OCI-LY1 (cell line): ENCODE results near the gene GRIK3.

Source experiments
- H2AFZ ChIP-seq: fragments of 200-600 bp; sonication (generic), shearing (Covaris generic); 2 replicates; pipeline ENCODE4 v1.6.0; 2014; ENCODE audit warnings: antibody characterized with exemption, mild to moderate bottlenecking, low read length
- H3F3A ChIP-seq: fragments of 200-600 bp; sonication (generic), shearing (Covaris generic); 2 replicates; pipeline ENCODE4 v1.6.0; 2014; ENCODE audit warnings: mild to moderate bottlenecking, antibody characterized with exemption, low read length, moderate library complexity; ENCODE audit not compliant: insufficient read depth
- H3K27ac ChIP-seq: fragments of 200-600 bp; sonication (generic); 2 replicates; pipeline ENCODE4 v1.5.1; 2014; ENCODE audit warnings: low read length, mixed run types, mild to moderate bottlenecking, low read depth; ENCODE audit not compliant: poor library complexity, severe bottlenecking
- H3K27me3 ChIP-seq: fragments of 200-600 bp; sonication (generic); 2 replicates; pipeline ENCODE4 v1.6.0; 2014; ENCODE audit warnings: antibody characterized with exemption, mild to moderate bottlenecking, low read length, moderate library complexity; ENCODE audit not compliant: insufficient read depth
- H3K36me3 ChIP-seq: fragments of 200-600 bp; sonication (generic); 2 replicates; pipeline ENCODE4 v1.6.1; 2014; ENCODE audit warnings: mild to moderate bottlenecking, antibody characterized with exemption, low read length, moderate library complexity, mixed read lengths; ENCODE audit not compliant: insufficient read depth
- H3K4me1 ChIP-seq: fragments of 200-600 bp; sonication (generic); 2 replicates; pipeline ENCODE4 v1.5.1; 2014; ENCODE audit warnings: mild to moderate bottlenecking, low read length, moderate library complexity; ENCODE audit not compliant: insufficient read depth, severe bottlenecking
- H3K4me2 ChIP-seq: fragments of 200-600 bp; sonication (generic), shearing (Covaris generic); 2 replicates; pipeline ENCODE4 v1.6.1; 2014; ENCODE audit warnings: low read length
- H3K4me3 ChIP-seq: fragments of 200-600 bp; sonication (generic); 2 replicates; pipeline ENCODE4 v1.5.1; 2014; ENCODE audit warnings: low read length, low read depth, mild to moderate bottlenecking, mixed read lengths; ENCODE audit not compliant: poor library complexity, severe bottlenecking
- H3K79me2 ChIP-seq: fragments of 200-600 bp; shearing (Covaris generic); 2 replicates; pipeline ENCODE4 v1.6.1; 2016; ENCODE audit warnings: mixed run types, low read length, mixed read lengths; ENCODE audit not compliant: insufficient read depth
- H3K9ac ChIP-seq: fragments of 200-600 bp; sonication (generic), shearing (Covaris generic); 2 replicates; pipeline ENCODE4 v1.6.1; 2014; ENCODE audit warnings: mild to moderate bottlenecking, low read length, mixed read lengths
- H3K9me2 ChIP-seq: fragments of 200-600 bp; sonication (generic), shearing (Covaris generic); 2 replicates; pipeline ENCODE4 v1.6.1; 2014; ENCODE audit warnings: low read depth, mild to moderate bottlenecking, low read length, mixed read lengths
- H3K9me3 ChIP-seq: fragments of 200-600 bp; shearing (Covaris generic); 2 replicates; pipeline ENCODE4 v1.6.1; 2014; ENCODE audit warnings: low read length, mixed read lengths
- H4K20me1 ChIP-seq: fragments of 200-600 bp; sonication (generic), shearing (Covaris generic); 2 replicates; pipeline ENCODE4 v1.6.0; 2016; ENCODE audit warnings: mild to moderate bottlenecking, low read length; ENCODE audit not compliant: insufficient read depth
- CTCF ChIP-seq: fragments of 200-600 bp; sonication (generic), shearing (Covaris generic); IDR thresholded peaks from 2 replicates; pipeline ENCODE4 v1.5.1; 2017; ENCODE audit warnings: mild to moderate bottlenecking, antibody characterized with exemption, low read length, moderate library complexity, mixed read lengths
- EZH2 ChIP-seq: fragments of 200-600 bp; sonication (generic), shearing (Covaris generic); IDR thresholded peaks from 2 replicates; pipeline ENCODE4 v1.8.0; 2017; ENCODE audit warnings: borderline replicate concordance, mixed run types, mild to moderate bottlenecking, antibody characterized with exemption, low read length, moderate library complexity, mixed read lengths

The GRIK3 gene

GRCh38 chr1:36772647-36773495, 261.4 kb downstream of the GRIK3 start:
- H4K20me1 ChIP-seq: no peaks in the 10 kb centered on the region
- no peak overlapping the region for H3K27ac ChIP-seq
- no peaks in the 10 kb centered on the region for H3K79me2 ChIP-seq
- H3K4me1 ChIP-seq: no peaks in the 10 kb centered on the region
- H3K9me2 ChIP-seq: no peaks in the 10 kb centered on the region
- H3K4me3 ChIP-seq: no peak overlapping the region
- H3K27me3 ChIP-seq: no peaks in the 10 kb centered on the region
- no peak overlapping the region for H2AFZ ChIP-seq
- H3F3A ChIP-seq: no peaks in the 10 kb centered on the region
- TF ChIP-seq CTCF (no peak), EZH2 (no peak)
- no peaks in the 10 kb centered on the region for H3K9me3 ChIP-seq
- H3K36me3 ChIP-seq: no peaks in the 10 kb centered on the region
- H3K4me2 ChIP-seq: no peak overlapping the region
- H3K9ac ChIP-seq: no peak overlapping the region

GRCh38 chr1:36771660-36772284, 262.5 kb downstream of the GRIK3 start:
- Histone ChIP-seq H3K36me3 (no peaks in the 10 kb centered on the region), H3K4me2 (no peak overlapping the region), H3K27ac (no peak overlapping the region), H3K4me1 (no peaks in the 10 kb centered on the region), H3K79me2 (no peaks in the 10 kb centered on the region), H4K20me1 (no peaks in the 10 kb centered on the region), H3K9me3 (no peaks in the 10 kb centered on the region), H3K4me3 (no peak overlapping the region), H3F3A (no peaks in the 10 kb centered on the region), H2AFZ (no peak overlapping the region), H3K27me3 (no peaks in the 10 kb centered on the region), H3K9ac (no peak overlapping the region), H3K9me2 (no peaks in the 10 kb centered on the region)
- TF ChIP-seq CTCF: no peak
- TF ChIP-seq EZH2: no peak

GRCh38 chr1:36771240-36771639, 263.1 kb downstream of the GRIK3 start:
- Histone ChIP-seq H3K27me3 (no peaks in the 10 kb centered on the region), H3K4me3 (no peak overlapping the region)

More at GRCh38 chr1:36771240-36771639, 263.1 kb downstream of the GRIK3 start:
- no peak overlapping the region for H3K9ac ChIP-seq
- no peaks in the 10 kb centered on the region for H3K79me2 ChIP-seq
- no peaks in the 10 kb centered on the region for H3F3A ChIP-seq
- H3K36me3 ChIP-seq: no peaks in the 10 kb centered on the region
- no peak overlapping the region for H3K4me2 ChIP-seq
- no peak overlapping the region for H3K27ac ChIP-seq
- H3K9me2 ChIP-seq: no peaks in the 10 kb centered on the region
- H3K9me3 ChIP-seq: no peaks in the 10 kb centered on the region
- no peaks in the 10 kb centered on the region for H3K4me1 ChIP-seq
- H4K20me1 ChIP-seq: no peaks in the 10 kb centered on the region
- H2AFZ ChIP-seq: no peak overlapping the region
- TF ChIP-seq EZH2: no peak
- no peak for TF ChIP-seq CTCF
